K562 (cell line): ENCODE measurements around the gene OSBPL3. TPM values are rescaled to one million over a fixed set of nuclear protein-coding genes. Genes with fewer than 3 reads are reported as not detected.

ENCODE experiments used
- ATAC-seq: fragments of 200-7000 bp; cut with Tn5 transposase; 3 replicates; pipeline ENCODE4 v1.9.1; 2020; ENCODE audit warnings: moderate library complexity
- BruUV-seq: library from RNA; stranded (reverse); fragments of 400-500 nt; replicated peaks from 2 replicates; lab custom pipeline; 2021; lab: Mats Ljungman, UMichigan
- CTCF ChIA-PET: fragments of 300-600 bp; formaldehyde crosslinking; extraction: SDS; loops from one replicate; lab custom pipeline; 2021; ENCODE audit warnings: low intra/inter-chr PET ratio; lab: Yijun Ruan, JAX
- POLR2A ChIA-PET: fragments of 300-600, 350-650 bp; sonication (Branson Sonifier 250); formaldehyde crosslinking; extraction: SDS; loops from one replicate; lab custom pipeline; 2021; ENCODE audit warnings: antibody characterized with exemption, inconsistent platforms; lab: Yijun Ruan, JAX
- DNase-seq, 4 experiments: peaks; one replicate each; pipeline versions ENCODE4 v3.0.0 to v3.0.0-alpha.2; 2011 to 2018; ENCODE audit warnings: low spot score in 3 of 4, mixed read lengths in 3 of 4; ENCODE audit errors: extremely low read depth in 1 of 4
- FAIRE-seq: peaks from 2 replicates; lab custom pipeline; 2011; peaks lifted over from hg19 to GRCh38; lab: Jason Lieb, UNC
- H2AFZ ChIP-seq: 2 replicates; pipeline ENCODE4 v1.6.0; 2011; ENCODE audit warnings: low read depth, low read length, control low read depth, inconsistent platforms
- H3K27ac ChIP-seq: fragments of 200-600 bp; 3 replicates; pipeline ENCODE4 v1.8.0; 2011; ENCODE audit warnings: low read depth, mild to moderate bottlenecking, control low read depth, inconsistent platforms, low read length, moderate library complexity, mixed read lengths; ENCODE audit errors: extremely low read depth
- H3K27me3 ChIP-seq, 2 experiments: fragments of 300-600 bp in 1 of 2; 2 replicates in 1 of 2; 3 replicates in 1 of 2; pipeline versions ENCODE4 v1.6.0 to v1.8.0; 2011; ENCODE audit warnings: inconsistent platforms in 2 of 2, low read length in 2 of 2, mild to moderate bottlenecking in 1 of 2, mixed read lengths in 1 of 2, moderate library complexity in 1 of 2; ENCODE audit not compliant: control insufficient read depth in 2 of 2, insufficient read depth in 2 of 2
- H3K36me3 ChIP-seq: fragments of 300-600 bp; 3 replicates; pipeline ENCODE4 v1.8.0; 2011; ENCODE audit warnings: mild to moderate bottlenecking, low read length, inconsistent platforms; ENCODE audit not compliant: control insufficient read depth, insufficient read depth
- H3K4me1 ChIP-seq, 2 experiments: fragments of 200-600 bp in 1 of 2; replicated peaks in 1 of 2; 2 replicates in 1 of 2; 3 replicates in 1 of 2; pipeline versions ENCODE4 v1.5.1 to v1.8.0; 2011; ENCODE audit warnings: inconsistent platforms in 2 of 2, low read length in 2 of 2, mild to moderate bottlenecking in 1 of 2, mixed read lengths in 1 of 2, moderate library complexity in 1 of 2; ENCODE audit not compliant: control insufficient read depth in 2 of 2, insufficient read depth in 2 of 2
- H3K4me2 ChIP-seq: 2 replicates; pipeline ENCODE4 v1.6.1; 2011; ENCODE audit warnings: low read length, control low read depth, inconsistent platforms, mixed read lengths; ENCODE audit not compliant: insufficient read depth
- H3K4me3 ChIP-seq: fragments of 200-600 bp; sonication (generic), shearing (Covaris generic); 2 replicates; pipeline ENCODE4 v1.5.1; 2016; ENCODE audit warnings: control low read depth, inconsistent platforms
- H3K79me2 ChIP-seq: fragments of 200-600 bp; 3 replicates; pipeline ENCODE4 v1.8.0; 2011; ENCODE audit warnings: low read length, inconsistent platforms; ENCODE audit not compliant: control insufficient read depth, insufficient read depth
- H3K9ac ChIP-seq, 2 experiments: 2 replicates each; pipeline versions ENCODE4 v1.6.0 to v1.6.1; 2011; ENCODE audit warnings: low read depth in 2 of 2, low read length in 2 of 2, control low read depth in 1 of 2, inconsistent platforms in 1 of 2, mild to moderate bottlenecking in 1 of 2, mixed read lengths in 1 of 2; ENCODE audit not compliant: insufficient read depth in 1 of 2
- H3K9me1 ChIP-seq: one replicate; pipeline ENCODE4 v1.6.0; 2011; ENCODE audit warnings: inconsistent platforms, mild to moderate bottlenecking, low read length, moderate library complexity; ENCODE audit not compliant: control insufficient read depth, insufficient read depth
- H3K9me3 ChIP-seq: replicated peaks from 2 replicates; pipeline ENCODE4 v1.5.1; 2011; ENCODE audit warnings: low read depth, low read length, inconsistent platforms; ENCODE audit not compliant: control insufficient read depth, insufficient read depth
- H4K20me1 ChIP-seq: replicated peaks from 2 replicates; pipeline ENCODE4 v1.6.1; 2011; ENCODE audit warnings: low read length, inconsistent platforms, mixed read lengths; ENCODE audit not compliant: control insufficient read depth, insufficient read depth
- ARID2 ChIP-seq: fragments of 450-650 bp; IDR thresholded peaks from 2 replicates; pipeline ENCODE4 v1.6.1; 2017; ENCODE audit warnings: antibody characterized with exemption, mild to moderate bottlenecking
- BCOR ChIP-seq: fragments of 450-650 bp; IDR thresholded peaks from 2 replicates; pipeline ENCODE4 v1.6.1; 2016
- CBFA2T2 ChIP-seq: fragments of 450-650 bp; conservative IDR thresholded peaks from 2 replicates; pipeline ENCODE4 v1.6.1; 2017; ENCODE audit warnings: mild to moderate bottlenecking
- ELF4 ChIP-seq: fragments of 450-650 bp; formaldehyde crosslinking; IDR thresholded peaks from 2 replicates; pipeline ENCODE4 v1.4.0; 2022; ENCODE audit warnings: missing genetic modification characterization
- HNRNPLL ChIP-seq: fragments of 200-400 bp; formaldehyde crosslinking; IDR thresholded peaks from 2 replicates; pipeline ENCODE4 v1.6.1; 2017; ENCODE audit warnings: low read length, low read depth, mild to moderate bottlenecking; ENCODE audit not compliant: poor library complexity, severe bottlenecking
- MCM7 ChIP-seq, 2 experiments: fragments of 450-650 bp; IDR thresholded peaks; 2 replicates each; pipeline ENCODE4 v1.6.1; 2016 to 2018
- SIX5 ChIP-seq, 2 experiments: IDR thresholded peaks; 2 replicates each; pipeline ENCODE4 v1.6.1; 2011; ENCODE audit warnings: low read length in 2 of 2, borderline replicate concordance in 1 of 2, low read depth in 1 of 2, mild to moderate bottlenecking in 1 of 2, moderate library complexity in 1 of 2; ENCODE audit not compliant: insufficient read depth in 1 of 2
- SREBF1 ChIP-seq: fragments of 150-350 bp; IDR thresholded peaks from 2 replicates; pipeline ENCODE4 v1.6.1; 2014; ENCODE audit warnings: antibody characterized with exemption, low read depth, low read length, borderline replicate concordance
- STAG1 ChIP-seq: sonication (generic); formaldehyde crosslinking; IDR thresholded peaks from 2 replicates; pipeline ENCODE4 v1.5.0; 2020; ENCODE audit warnings: missing genetic modification reagents, borderline replicate concordance
- THAP7 ChIP-seq: fragments of 250-450 bp; sonication (Bioruptor Pico); IDR thresholded peaks from 2 replicates; pipeline ENCODE4 v1.5.0; 2021
- WGBS: fragments of 100-300 bp; shearing (Covaris generic); methylation state at CpG from one replicate; pipeline ENCODE4 v1.1.6; 2016; ENCODE audit warnings: low coverage, mixed read lengths; ENCODE audit not compliant: insufficient coverage; ENCODE audit errors: missing lambda C conversion rate; 5-methylcytosine and 5-hydroxymethylcytosine counted together
- in situ Hi-C: fragments of 300-500 bp; cut with MboI; formaldehyde crosslinking; loops from 4 replicates; pipeline ENCODE4 v1.15.0; 2018; ENCODE audit warnings: inconsistent platforms, mixed read lengths
- intact Hi-C: fragments of 100-400 bp; cut with micrococcal nuclease; formaldehyde crosslinking; loops from 2 replicates; pipeline ENCODE4 v1.14.2; 2022
- polyA plus RNA-seq, 8 experiments: library from polyadenylated mRNA; depleted of rRNA in 4 of 8; stranded (reverse) in 5 of 8; unstranded in 3 of 8; fragments of >200 nt; fragmentation: Nextera tagmentation in 2 of 8; fragmentation: Illumina TruSeq in 1 of 8; extraction: Ambion mirVana in 2 of 8; extraction: Trizol in 1 of 8; gene quantifications; 2 replicates each; pipeline versions ENCODE4 v1.2.1 to v1.2.3, GENCODE V29; 2011 to 2014; ENCODE audit warnings: inconsistent platforms in 1 of 8, missing spikeins in 1 of 8
- total RNA-seq, 7 experiments: library from RNA; depleted of rRNA in 6 of 7; stranded (reverse); fragments of >200 nt in 6 of 7; fragmentation: Illumina TruSeq in 2 of 7; extraction: Trizol in 2 of 7; gene quantifications; 2 replicates each; pipeline versions ENCODE4 v1.2.1 to v1.2.3, GENCODE V29; 2011 to 2021; ENCODE audit warnings: low replicate concordance in 1 of 7
- TF ChIP-seq, protein P1 (sequence below): IDR thresholded peaks from 3 replicates; pipeline ENCODE4 v1.6.1; 2011; ENCODE audit warnings: borderline replicate concordance, mild to moderate bottlenecking; ENCODE audit not compliant: insufficient read length, insufficient read depth
- TF ChIP-seq, protein P2 (sequence below), 2 experiments: fragments of 200-800 bp in 1 of 2; sonication (Bioruptor generic) in 1 of 2; sonication (generic) in 1 of 2; formaldehyde crosslinking in 1 of 2; IDR thresholded peaks in 1 of 2; conservative IDR thresholded peaks in 1 of 2; 2 replicates each; pipeline versions ENCODE4 v1.5.0 to v1.6.1; 2016 to 2020; ENCODE audit warnings: missing compliant biosample characterization in 1 of 2, missing genetic modification characterization in 1 of 2, missing genetic modification reagents in 1 of 2
- TF ChIP-seq, protein P3 (sequence below): fragments of 250-450 bp; sonication (Bioruptor Pico); IDR thresholded peaks from 2 replicates; pipeline ENCODE4 v1.4.0; 2020

The OSBPL3 gene
- total and polyA plus RNA-seq, 9 of the 15 experiments (the other 6 are each of a cell fraction or from before 2014, with no cell fraction given), result 4.8 to 37.2 (median 26.5) TPM

DNA sequence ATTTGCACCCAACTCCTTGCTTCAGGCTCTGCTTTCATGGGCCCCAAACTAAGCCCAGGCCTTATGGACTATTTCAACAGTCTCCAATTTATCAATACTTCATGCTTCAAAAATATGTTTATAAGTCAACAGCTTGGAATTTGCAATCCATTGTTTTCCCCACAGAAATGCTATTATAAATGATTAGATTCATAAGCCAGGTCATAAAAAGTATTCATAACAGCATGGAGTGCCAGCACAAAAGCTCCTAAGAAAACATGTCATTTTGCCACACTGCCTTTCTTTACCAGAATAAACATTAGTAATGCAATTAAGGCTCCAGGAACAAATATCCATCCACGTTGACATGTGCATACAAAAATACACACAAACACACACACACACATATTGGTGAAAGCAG, 30.1 kb downstream of the OSBPL3 start:
- intact Hi-C loops, result no loop called here
- POLR2A ChIA-PET, result interaction anchor here (1.1 kb wide), 1 partner anchor 11 kb away, joined by 4 read pairs; no protein-coding TSS in a partner anchor
- TF ChIP-seq, protein P1, sequence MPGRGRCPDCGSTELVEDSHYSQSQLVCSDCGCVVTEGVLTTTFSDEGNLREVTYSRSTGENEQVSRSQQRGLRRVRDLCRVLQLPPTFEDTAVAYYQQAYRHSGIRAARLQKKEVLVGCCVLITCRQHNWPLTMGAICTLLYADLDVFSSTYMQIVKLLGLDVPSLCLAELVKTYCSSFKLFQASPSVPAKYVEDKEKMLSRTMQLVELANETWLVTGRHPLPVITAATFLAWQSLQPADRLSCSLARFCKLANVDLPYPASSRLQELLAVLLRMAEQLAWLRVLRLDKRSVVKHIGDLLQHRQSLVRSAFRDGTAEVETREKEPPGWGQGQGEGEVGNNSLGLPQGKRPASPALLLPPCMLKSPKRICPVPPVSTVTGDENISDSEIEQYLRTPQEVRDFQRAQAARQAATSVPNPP, result no peak
- TF ChIP-seq HNRNPLL, result no peak
- TF ChIP-seq, protein P2, sequence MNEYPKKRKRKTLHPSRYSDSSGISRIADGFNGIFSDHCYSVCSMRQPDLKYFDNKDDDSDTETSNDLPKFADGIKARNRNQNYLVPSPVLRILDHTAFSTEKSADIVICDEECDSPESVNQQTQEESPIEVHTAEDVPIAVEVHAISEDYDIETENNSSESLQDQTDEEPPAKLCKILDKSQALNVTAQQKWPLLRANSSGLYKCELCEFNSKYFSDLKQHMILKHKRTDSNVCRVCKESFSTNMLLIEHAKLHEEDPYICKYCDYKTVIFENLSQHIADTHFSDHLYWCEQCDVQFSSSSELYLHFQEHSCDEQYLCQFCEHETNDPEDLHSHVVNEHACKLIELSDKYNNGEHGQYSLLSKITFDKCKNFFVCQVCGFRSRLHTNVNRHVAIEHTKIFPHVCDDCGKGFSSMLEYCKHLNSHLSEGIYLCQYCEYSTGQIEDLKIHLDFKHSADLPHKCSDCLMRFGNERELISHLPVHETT (CRISPR knock-in tag; conservative IDR thresholded peaks at IDR 0.05 in 1 of 2, IDR thresholded peaks at IDR 0.05 in 1 of 2), result no peak
- TF ChIP-seq, protein P3, sequence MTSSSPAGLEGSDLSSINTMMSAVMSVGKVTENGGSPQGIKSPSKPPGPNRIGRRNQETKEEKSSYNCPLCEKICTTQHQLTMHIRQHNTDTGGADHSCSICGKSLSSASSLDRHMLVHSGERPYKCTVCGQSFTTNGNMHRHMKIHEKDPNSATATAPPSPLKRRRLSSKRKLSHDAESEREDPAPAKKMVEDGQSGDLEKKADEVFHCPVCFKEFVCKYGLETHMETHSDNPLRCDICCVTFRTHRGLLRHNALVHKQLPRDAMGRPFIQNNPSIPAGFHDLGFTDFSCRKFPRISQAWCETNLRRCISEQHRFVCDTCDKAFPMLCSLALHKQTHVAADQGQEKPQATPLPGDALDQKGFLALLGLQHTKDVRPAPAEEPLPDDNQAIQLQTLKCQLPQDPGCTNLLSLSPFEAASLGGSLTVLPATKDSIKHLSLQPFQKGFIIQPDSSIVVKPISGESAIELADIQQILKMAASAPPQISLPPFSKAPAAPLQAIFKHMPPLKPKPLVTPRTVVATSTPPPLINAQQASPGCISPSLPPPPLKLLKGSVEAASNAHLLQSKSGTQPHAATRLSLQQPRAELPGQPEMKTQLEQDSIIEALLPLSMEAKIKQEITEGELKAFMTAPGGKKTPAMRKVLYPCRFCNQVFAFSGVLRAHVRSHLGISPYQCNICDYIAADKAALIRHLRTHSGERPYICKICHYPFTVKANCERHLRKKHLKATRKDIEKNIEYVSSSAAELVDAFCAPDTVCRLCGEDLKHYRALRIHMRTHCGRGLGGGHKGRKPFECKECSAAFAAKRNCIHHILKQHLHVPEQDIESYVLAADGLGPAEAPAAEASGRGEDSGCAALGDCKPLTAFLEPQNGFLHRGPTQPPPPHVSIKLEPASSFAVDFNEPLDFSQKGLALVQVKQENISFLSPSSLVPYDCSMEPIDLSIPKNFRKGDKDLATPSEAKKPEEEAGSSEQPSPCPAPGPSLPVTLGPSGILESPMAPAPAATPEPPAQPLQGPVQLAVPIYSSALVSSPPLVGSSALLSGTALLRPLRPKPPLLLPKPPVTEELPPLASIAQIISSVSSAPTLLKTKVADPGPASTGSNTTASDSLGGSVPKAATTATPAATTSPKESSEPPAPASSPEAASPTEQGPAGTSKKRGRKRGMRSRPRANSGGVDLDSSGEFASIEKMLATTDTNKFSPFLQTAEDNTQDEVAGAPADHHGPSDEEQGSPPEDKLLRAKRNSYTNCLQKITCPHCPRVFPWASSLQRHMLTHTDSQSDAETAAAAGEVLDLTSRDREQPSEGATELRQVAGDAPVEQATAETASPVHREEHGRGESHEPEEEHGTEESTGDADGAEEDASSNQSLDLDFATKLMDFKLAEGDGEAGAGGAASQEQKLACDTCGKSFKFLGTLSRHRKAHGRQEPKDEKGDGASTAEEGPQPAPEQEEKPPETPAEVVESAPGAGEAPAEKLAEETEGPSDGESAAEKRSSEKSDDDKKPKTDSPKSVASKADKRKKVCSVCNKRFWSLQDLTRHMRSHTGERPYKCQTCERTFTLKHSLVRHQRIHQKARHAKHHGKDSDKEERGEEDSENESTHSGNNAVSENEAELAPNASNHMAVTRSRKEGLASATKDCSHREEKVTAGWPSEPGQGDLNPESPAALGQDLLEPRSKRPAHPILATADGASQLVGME (CRISPR knock-in tag), result no peak
- no peak for TF ChIP-seq STAG1 (CRISPR knock-in tag)
- TF ChIP-seq BCOR, result no peak
- TF ChIP-seq THAP7 (CRISPR knock-in tag), result no peak
- TF ChIP-seq ARID2, result no peak
- TF ChIP-seq CBFA2T2, result no peak
- TF ChIP-seq ELF4, result no peak
- TF ChIP-seq MCM7 (IDR thresholded peaks at IDR 0.05), result no peak
- no peak for TF ChIP-seq SREBF1
- TF ChIP-seq SIX5 (IDR thresholded peaks at IDR 0.05; ENCODE audit: borderline replicate concordance in 1 of 2, insufficient read depth in 1 of 2, low read depth in 1 of 2, low read length in 2 of 2), result no peak

More for the DNA sequence above, 30.1 kb downstream of the OSBPL3 start:
- 57% methylated on average over 1 of the region's 1 CpG for WGBS
- FAIRE-seq (no peak), DNase-seq (no peak), ATAC-seq (no peak)
- Histone ChIP-seq H3K36me3 (no peaks in the 10 kb centered on the region; the same call in 2 of the 3 replicates), H3K9me3 (no peaks in the 10 kb centered on the region), H3K27me3 (no peaks in the 10 kb centered on the region), H3K4me1 (peaks cover 0 to 2% of the 10 kb centered on the region in 2 experiments; a peak in 2 of 5 replicates), H3K4me3 (no peak overlapping the region), H3K4me2 (no peak overlapping the region), H3K79me2 (peaks cover 97% of the 10 kb centered on the region), H3K9ac (no peak overlapping the region), H3K27ac (no peak overlapping the region), H4K20me1 (no peaks in the 10 kb centered on the region; the same call in 1 of the 2 replicates), H3K9me1 (no peaks in the 10 kb centered on the region), H2AFZ (no peak overlapping the region)
- no TSS peak for BruUV-seq
- in situ Hi-C loops, result no loop called here
- CTCF ChIA-PET, result no interaction called here
